ENCODE results near the gene MARK1. TPM values are rescaled to one million over a fixed set of nuclear protein-coding genes. Genes with fewer than 3 reads are reported as not detected.

MARK1 gene
- polyA plus RNA-seq, 3 donors from 2014 or later, result not detected

DNA sequence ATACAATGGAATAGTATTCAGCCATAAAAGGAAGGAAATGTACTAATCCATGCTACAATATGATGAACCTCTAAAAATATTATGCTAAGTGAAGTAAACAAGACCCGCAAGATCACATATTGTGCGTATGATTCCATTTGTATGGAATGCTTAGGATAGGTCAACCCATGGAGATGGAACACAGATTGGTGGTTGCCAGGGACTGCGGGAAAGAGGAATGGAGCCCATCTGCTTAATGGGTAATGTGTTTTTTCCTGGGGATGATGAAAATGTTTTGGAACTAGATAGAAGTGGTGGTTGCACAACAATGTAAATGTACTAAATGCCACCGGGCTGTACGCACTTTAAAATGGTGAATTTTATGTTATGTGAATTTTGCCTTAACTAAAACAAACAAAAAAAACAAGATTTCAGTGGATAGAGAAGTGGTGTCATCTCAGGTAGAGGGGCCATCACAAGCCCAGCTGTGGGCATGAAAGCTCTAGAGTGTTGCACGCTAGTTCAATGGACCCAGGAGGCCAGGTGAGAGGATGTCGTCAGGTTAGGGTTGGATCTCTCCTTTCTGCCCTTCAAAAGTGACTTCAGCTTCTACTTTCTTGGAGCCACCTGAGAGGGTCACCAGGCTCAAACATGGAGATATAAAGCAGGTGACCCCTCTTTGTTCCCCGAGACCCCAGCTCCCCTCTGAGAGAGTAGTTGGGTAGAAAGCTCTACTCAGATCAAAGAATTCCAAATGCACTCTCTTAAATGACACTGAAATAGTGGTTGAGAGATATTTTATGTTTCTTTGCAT, 164.7 kb downstream of the MARK1 start:
- Mint-ChIP-seq H3K4me1 (peaks cover 7 to 11% of the 10 kb centered on the region in 2 donors), H3K4me3 (no peak overlapping the region)

DNA sequence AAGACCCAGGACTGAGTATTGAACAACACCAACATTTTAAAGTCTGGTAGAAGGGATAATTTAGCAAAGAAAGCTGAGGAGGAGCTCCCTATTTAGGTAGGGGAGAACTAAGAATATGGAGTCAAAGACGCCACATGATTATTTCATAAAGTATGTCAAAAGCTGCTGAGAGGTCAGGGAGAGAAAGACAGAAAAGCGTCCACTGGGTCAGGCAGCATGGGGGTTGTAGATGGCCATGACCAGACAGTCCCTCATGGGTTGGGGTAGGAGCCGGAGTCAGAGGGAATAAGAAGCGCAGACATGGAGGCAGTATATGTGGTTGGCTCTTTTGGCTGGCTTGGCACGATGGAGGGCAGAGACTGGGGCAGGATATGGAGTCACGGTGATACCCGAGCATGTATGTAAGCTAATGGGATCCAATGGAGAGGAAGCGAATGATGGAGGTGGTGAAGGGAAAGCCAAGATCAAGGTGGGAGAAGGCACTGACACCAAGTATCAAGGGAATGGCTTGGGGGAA, 167.0 kb downstream of the MARK1 start:
- peaks cover 4 to 7% of the 10 kb centered on the region in 2 donors for H3K4me1 Mint-ChIP-seq
- no peaks in the 10 kb centered on the region for H3K36me3 Mint-ChIP-seq
- H3K27me3 Mint-ChIP-seq (ENCODE audit: low read depth in 3 of 3), result peaks cover 0 to 8% (median 5%) of the 10 kb centered on the region in 3 donors
- DNase-seq, result no peak
- no peak overlapping the region for H3K4me3 Mint-ChIP-seq
- H3K9me3 Mint-ChIP-seq, result peaks cover 0 to 1% (median 0%) of the 10 kb centered on the region in 6 donors
- H3K27ac Mint-ChIP-seq, result no peak overlapping the region

More for the DNA sequence above, 164.7 kb downstream of the MARK1 start:
- Mint-ChIP-seq H3K27me3 (ENCODE audit: low read depth in 3 of 3) (peaks cover 5 to 14% (median 6%) of the 10 kb centered on the region in 3 donors), H3K36me3 (no peaks in the 10 kb centered on the region), H3K27ac (no peak overlapping the region), H3K9me3 (no peaks in the 10 kb centered on the region)
- no peak for DNase-seq

DNA sequence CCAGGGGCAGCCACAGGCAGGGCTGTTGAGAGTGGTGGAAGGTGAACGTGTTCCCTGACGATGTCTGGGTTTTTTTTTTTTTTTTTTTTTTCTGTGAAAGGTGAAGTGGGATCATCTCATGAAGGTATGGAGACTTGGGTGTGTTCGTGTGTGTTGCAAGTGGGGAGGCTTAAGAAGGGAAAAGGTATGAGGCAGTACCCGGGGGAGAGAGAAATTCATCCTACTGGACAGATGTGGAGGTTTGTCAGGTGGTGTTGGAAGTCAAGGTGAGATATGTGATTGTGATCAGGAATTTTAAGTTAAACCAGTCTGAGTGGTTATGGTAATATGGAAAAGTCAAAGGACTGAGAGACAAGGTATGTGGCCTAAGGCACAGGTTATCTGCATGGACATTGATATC, 167.5 kb downstream of the MARK1 start:
- H3K4me3 Mint-ChIP-seq, result no peak overlapping the region
- H3K27me3 Mint-ChIP-seq (ENCODE audit: low read depth in 3 of 3), result peaks cover 0 to 9% (median 7%) of the 10 kb centered on the region in 3 donors
- no peaks in the 10 kb centered on the region for H3K36me3 Mint-ChIP-seq
- H3K9me3 Mint-ChIP-seq, result peaks cover 0 to 1% (median 0%) of the 10 kb centered on the region in 6 donors
- DNase-seq, result no peak
- H3K27ac Mint-ChIP-seq, result no peak overlapping the region
- H3K4me1 Mint-ChIP-seq, result peaks cover 3 to 4% of the 10 kb centered on the region in 2 donors

DNA sequence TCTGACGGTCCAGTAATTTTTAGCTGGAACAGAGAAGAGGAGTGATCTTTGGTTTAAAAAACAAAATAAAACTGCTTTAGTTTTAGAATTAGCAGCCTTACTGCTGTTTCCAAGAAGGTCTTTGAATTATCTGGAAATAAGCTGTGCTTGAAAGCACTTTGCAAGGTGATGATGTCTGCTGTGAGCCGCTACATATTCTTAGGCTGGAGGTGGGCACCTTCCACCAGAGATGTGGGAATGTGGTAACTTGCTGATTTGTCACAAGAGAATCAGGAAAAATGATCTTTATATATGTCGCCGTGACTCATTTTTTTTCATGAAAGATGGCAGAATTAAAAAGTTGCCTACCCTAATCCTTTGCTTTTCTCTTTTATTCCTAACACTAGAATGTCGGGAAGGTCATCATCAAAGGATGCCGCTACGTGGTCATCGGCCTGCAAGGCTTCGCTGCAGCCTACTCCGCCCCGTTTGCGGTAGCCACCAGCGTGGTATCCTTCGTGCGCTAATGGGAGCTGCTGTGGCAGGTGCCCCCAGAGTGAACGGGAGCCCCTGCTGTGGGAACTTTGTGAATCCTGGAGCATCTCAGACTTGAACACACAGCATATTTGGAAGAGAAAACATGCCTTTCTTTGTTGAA, 168.4 kb downstream of the MARK1 start:
- Mint-ChIP-seq H3K4me3 (no peak overlapping the region), H3K4me1 (peaks cover under 1 to 1% of the 10 kb centered on the region in 2 donors), H3K9me3 (peaks cover 0 to 1% (median 0%) of the 10 kb centered on the region in 6 donors), H3K27ac (no peak overlapping the region), H3K36me3 (no peaks in the 10 kb centered on the region), H3K27me3 (ENCODE audit: low read depth in 3 of 3) (peaks cover 0 to 7% (median 5%) of the 10 kb centered on the region in 3 donors)
- DNase-seq, result no peak

DNA sequence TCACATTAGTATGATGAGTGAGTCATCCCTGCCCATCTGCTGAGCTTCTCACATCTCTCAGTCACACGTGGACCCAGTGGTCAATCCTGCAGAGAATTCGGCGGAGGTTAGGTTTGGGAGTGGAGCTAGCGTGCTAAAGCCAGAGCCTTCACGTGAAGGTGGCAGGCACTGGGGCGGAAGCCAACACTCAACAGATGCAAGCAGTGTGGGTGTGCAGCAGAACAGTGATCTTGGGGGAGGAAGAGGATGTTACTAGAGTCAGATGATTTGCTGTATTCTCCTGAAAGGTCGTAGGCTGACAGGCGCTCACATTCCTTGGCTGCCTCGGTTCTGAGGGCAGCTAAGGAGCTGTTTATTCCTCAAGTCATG, 168.9 kb downstream of the MARK1 start:
- peaks cover 0 to 1% (median 0%) of the 10 kb centered on the region in 6 donors for H3K9me3 Mint-ChIP-seq
- no peak for DNase-seq
- H3K27me3 Mint-ChIP-seq (ENCODE audit: low read depth in 3 of 3), result peaks cover 0 to 5% (median 4%) of the 10 kb centered on the region in 3 donors

DNA sequence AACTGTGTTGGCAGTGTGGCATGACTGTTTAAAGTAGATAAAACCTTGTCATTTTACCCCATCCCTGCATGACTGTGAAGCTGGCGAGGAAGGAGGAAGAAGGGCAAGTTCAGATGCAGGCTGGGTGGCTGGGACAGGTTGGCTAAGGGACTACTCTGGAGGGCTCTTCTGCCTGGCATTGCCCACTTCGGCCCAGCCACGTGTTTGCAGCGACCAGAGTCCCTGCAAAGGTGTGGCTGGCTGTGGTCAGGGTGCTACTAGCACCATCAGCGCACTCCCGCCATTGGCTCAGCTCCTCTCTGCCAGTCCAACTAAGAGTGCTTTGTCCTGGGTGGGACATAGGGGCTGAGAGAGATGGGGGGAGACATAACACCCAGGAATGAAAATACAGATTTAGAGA, 169.4 kb downstream of the MARK1 start:
- H3K4me1 Mint-ChIP-seq, result peaks cover 3 to 5% of the 10 kb centered on the region in 2 donors
- no peak for DNase-seq
- H3K4me3 Mint-ChIP-seq, result no peak overlapping the region
- H3K27me3 Mint-ChIP-seq (ENCODE audit: low read depth in 3 of 3), result peaks cover 0 to 8% (median 5%) of the 10 kb centered on the region in 3 donors
- no peaks in the 10 kb centered on the region for H3K36me3 Mint-ChIP-seq
- peaks cover 0 to 1% (median 0%) of the 10 kb centered on the region in 6 donors for H3K9me3 Mint-ChIP-seq
- peak overlapping the region in 1 of 6 donors; percentile 55 for H3K27ac Mint-ChIP-seq

More for the DNA sequence above, 168.9 kb downstream of the MARK1 start:
- Mint-ChIP-seq H3K27ac (no peak overlapping the region), H3K4me3 (no peak overlapping the region), H3K4me1 (peaks cover 0 to under 1% of the 10 kb centered on the region in 2 donors), H3K36me3 (no peaks in the 10 kb centered on the region)

DNA sequence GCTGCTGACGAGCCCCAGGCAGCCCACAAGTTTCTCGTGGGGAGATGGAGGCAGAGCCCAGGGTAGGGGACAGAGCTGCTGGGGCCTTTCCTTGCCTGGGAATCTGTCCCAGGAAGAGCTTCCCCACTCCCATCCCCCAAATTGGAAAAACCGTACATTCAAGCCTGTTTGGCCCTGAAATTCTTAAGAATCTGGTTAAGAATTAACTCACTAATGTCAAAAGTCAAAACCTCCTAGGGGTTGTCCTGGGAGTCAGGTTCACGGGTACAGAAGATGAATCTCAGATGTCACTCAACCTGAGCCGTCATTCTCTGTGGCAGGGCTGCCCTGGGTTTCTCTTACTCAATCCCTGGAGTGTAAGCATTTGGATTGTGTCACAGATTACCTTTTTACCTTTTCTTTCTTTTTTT, 170.7 kb downstream of the MARK1 start:
- DNase-seq, result no peak
- peaks cover 4 to 5% of the 10 kb centered on the region in 2 donors for H3K4me1 Mint-ChIP-seq
- H3K36me3 Mint-ChIP-seq, result no peaks in the 10 kb centered on the region
- H3K27me3 Mint-ChIP-seq (ENCODE audit: low read depth in 3 of 3), result peaks cover 0 to 11% (median 8%) of the 10 kb centered on the region in 3 donors
- H3K4me3 Mint-ChIP-seq, result no peak overlapping the region
- H3K27ac Mint-ChIP-seq, result no peak overlapping the region
- H3K9me3 Mint-ChIP-seq, result peaks cover 0 to 1% (median 0%) of the 10 kb centered on the region in 6 donors

DNA sequence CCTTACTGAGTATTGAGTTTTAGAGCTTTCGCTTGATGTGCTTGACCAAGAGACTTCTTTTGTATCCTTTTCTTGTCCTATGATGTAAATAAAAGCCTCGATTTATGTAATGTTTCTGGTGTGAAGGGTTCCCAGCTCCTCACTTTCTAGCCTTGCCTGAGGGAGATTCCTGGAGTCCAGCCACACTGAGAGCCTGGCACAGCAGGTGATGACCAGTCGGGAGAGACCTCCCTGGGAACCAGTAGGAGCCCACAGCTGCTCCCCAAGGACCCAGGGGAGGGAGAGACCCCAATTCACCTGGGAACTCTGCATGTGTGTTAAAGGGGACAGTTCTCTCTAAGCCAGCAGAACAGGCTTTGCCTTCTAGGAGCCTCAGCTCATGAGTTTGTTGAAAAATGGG, 171.1 kb downstream of the MARK1 start:
- Mint-ChIP-seq H3K4me3 (no peak overlapping the region), H3K9me3 (peaks cover 0 to 1% (median 0%) of the 10 kb centered on the region in 6 donors)

DNA sequence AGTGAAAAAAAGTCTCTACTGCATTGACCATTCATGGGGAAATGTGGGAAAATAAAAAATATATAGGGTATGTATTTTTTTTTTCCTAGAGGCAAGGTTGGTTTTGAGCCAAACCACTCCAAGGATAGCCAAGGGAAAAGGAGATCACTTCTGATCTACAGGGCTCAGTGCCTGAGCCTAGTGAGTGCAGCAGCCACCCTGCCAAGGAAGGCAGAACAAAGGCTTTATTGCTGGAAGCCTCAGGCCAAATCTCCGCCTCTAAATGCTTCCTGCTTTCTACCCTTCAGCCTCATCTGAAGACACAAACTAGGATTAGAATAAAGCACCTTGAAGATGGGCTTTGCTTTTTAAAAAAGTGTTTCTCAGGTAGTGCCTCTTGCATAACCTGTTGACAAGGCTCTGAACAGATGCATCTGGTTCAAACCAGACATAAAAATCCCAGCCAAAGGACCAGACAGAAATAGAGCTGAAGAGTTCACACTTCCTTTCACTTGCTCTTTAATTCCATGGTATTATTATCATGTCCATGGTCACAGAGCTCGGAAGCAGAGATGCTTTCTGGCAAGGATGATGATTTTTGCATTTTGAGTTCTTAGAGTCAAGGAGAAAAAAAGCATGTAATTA, 172.7 kb downstream of the MARK1 start:
- DNase-seq, result no peak
- H3K27me3 Mint-ChIP-seq (ENCODE audit: low read depth in 3 of 3), result peaks cover 0 to 11% (median 8%) of the 10 kb centered on the region in 3 donors
- H3K36me3 Mint-ChIP-seq, result no peaks in the 10 kb centered on the region
- no peak overlapping the region for H3K4me3 Mint-ChIP-seq
- peaks cover 0 to 1% (median 0%) of the 10 kb centered on the region in 6 donors for H3K9me3 Mint-ChIP-seq
- H3K4me1 Mint-ChIP-seq, result peaks cover 4 to 5% of the 10 kb centered on the region in 2 donors
- H3K27ac Mint-ChIP-seq, result no peak overlapping the region

More for the DNA sequence above, 171.1 kb downstream of the MARK1 start:
- Mint-ChIP-seq H3K27me3 (ENCODE audit: low read depth in 3 of 3) (peaks cover 0 to 11% (median 8%) of the 10 kb centered on the region in 3 donors), H3K27ac (no peak overlapping the region), H3K36me3 (no peaks in the 10 kb centered on the region), H3K4me1 (peaks cover 4 to 5% of the 10 kb centered on the region in 2 donors)
- no peak for DNase-seq

DNA sequence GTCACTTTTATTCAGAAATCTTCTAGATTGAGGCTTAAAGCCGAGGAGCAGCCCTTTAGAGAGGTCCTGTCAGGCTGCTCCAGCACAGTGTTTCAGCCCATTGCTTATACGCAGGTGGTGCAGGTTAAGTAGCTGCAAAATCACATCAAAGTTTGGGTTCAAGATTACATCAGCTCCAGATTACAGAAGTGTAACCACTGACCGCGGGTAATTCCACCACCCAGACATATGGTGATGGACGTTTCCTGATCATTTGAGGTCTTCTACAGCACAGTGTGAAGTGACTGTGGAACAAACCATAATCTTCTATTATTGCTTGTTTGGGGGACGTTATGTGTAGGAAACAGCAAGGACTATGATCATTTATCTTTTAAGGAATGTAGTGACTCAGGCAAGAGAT, 174.0 kb downstream of the MARK1 start:
- DNase-seq, result no peak
- Mint-ChIP-seq H3K27ac (no peak overlapping the region), H3K4me1 (peaks cover 4 to 5% of the 10 kb centered on the region in 2 donors), H3K27me3 (ENCODE audit: low read depth in 3 of 3) (peaks cover 0 to 14% (median 8%) of the 10 kb centered on the region in 3 donors), H3K4me3 (no peak overlapping the region), H3K9me3 (peaks cover 0 to 1% (median 0%) of the 10 kb centered on the region in 6 donors), H3K36me3 (no peaks in the 10 kb centered on the region)

DNA sequence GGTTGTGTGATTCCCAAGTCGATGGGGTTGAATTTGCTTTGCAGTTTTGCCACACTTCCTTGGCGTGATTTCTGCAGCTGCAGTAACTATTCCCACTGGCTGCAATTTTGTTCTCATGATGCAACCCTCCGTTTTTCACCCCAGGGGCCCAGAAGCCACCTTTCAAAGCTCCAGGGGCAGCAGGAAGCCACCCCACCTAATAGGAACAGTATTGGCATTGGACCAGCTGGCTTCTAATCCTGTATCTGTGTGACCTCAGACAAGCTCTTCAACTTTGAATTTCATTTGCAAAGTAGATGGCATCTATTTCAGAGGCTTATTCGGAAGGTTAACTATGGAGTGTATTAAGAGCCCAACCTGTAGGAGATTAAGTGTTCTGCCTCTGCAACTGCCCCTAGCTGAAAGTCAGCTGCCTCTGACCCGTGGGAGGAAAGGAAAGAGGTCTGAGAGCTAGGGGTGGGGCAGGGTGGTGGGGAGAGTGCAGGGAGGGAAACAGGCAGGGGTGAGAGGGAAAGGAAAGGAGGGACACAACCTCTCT, 174.9 kb downstream of the MARK1 start:
- no peak overlapping the region for H3K27ac Mint-ChIP-seq
- H3K4me3 Mint-ChIP-seq, result no peak overlapping the region
- H3K4me1 Mint-ChIP-seq, result peaks cover 4 to 5% of the 10 kb centered on the region in 2 donors
- no peaks in the 10 kb centered on the region for H3K36me3 Mint-ChIP-seq
- H3K27me3 Mint-ChIP-seq (ENCODE audit: low read depth in 3 of 3), result peaks cover 0 to 14% (median 8%) of the 10 kb centered on the region in 3 donors
- no peak for DNase-seq
- peaks cover 0 to 1% (median 0%) of the 10 kb centered on the region in 6 donors for H3K9me3 Mint-ChIP-seq

DNA sequence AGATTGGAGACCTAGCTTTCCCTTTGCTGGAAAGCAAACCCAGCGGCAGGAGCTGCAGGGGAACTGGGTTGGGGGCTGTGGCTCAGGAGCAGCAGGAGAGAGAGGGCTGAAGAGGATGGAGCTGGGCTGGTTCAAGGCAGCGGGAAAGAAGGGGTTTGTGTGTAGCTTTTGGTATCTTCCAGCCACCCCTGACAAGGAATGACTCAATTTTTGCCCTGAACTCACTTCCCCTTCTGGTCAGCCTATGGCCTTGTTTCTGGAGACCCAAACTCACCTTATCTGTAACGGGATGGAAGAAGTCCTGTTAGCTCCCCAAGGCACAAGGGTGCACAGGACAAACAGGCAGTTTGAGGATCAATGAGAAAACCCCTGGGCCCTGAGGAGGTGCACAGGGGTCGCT, 175.4 kb downstream of the MARK1 start:
- Mint-ChIP-seq H3K27me3 (ENCODE audit: low read depth in 3 of 3) (peaks cover 0 to 14% (median 8%) of the 10 kb centered on the region in 3 donors), H3K27ac (no peak overlapping the region), H3K4me1 (peaks cover 4 to 5% of the 10 kb centered on the region in 2 donors), H3K36me3 (no peaks in the 10 kb centered on the region), H3K4me3 (no peak overlapping the region), H3K9me3 (no peaks in the 10 kb centered on the region)
- no peak for DNase-seq

DNA sequence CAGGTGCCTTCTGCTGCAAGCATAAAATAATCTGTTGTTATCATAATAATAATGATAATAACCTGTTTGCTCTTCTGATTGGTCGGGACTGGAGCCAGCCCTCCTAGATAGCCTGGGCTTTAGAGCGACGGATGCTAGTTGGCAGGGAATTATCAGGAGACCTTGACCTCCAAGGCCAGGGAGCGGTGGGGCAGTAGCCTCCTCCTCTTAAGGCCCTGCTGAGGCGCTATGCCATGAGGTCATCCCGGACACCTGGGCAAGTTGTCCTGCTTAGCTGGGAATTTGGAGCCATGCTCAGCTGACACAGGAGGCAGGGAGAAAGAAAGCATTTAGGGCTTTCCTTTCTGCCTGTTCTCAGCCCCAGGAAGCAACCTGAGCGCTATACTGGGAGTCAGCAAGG, 177.8 kb downstream of the MARK1 start:
- Mint-ChIP-seq H3K9me3 (no peaks in the 10 kb centered on the region), H3K27ac (no peak overlapping the region), H3K4me3 (no peak overlapping the region), H3K36me3 (no peaks in the 10 kb centered on the region), H3K27me3 (ENCODE audit: low read depth in 3 of 3) (peaks cover 0 to 16% (median 6%) of the 10 kb centered on the region in 3 donors), H3K4me1 (peaks cover 5% of the 10 kb centered on the region in 2 donors)
- no peak for DNase-seq

All from immature natural killer cell (primary cell).